ENCODE results near the gene USP10.

Gene USP10

GRCh38 chr16:84810518-84811273 is 110.9 kb downstream of the USP10 start:
- DNase-seq: no peak

- no peak for DNase-seq
Measured at GRCh38 chr16:84811529-84811928, 111.7 kb downstream of the USP10 start.

GRCh38 chr16:84813141-84813934 is 113.5 kb downstream of the USP10 start:
- no peak for DNase-seq

GRCh38 chr16:84815462-84815861 is 115.7 kb downstream of the USP10 start:
- no peak for DNase-seq

- DNase-seq: no peak
Measured at GRCh38 chr16:84816023-84816422, 116.2 kb downstream of the USP10 start.

- DNase-seq: no peak
Measured at GRCh38 chr16:84816485-84816884, 116.7 kb downstream of the USP10 start.

GRCh38 chr16:84817206-84817605 is 117.4 kb downstream of the USP10 start:
- no peak for DNase-seq

GRCh38 chr16:84817613-84818012 is 117.8 kb downstream of the USP10 start:
- no peak for DNase-seq

GRCh38 chr16:84818133-84818532 is 118.3 kb downstream of the USP10 start:
- DNase-seq: no peak

GRCh38 chr16:84818989-84819643 is 119.3 kb downstream of the USP10 start:
- no peak for DNase-seq

- peak; percentile 79 to 84 for DNase-seq
Measured at GRCh38 chr16:84819644-84820304, 120.0 kb downstream of the USP10 start, which contains the start of gene CRISPLD2. TSS of gene CRISPLD2 (plus strand) at chr16:84819985. CDS start at chr16:84838496, 18,511 bp downstream.

GRCh38 chr16:84820305-84820684 is 120.5 kb downstream of the USP10 start:
- DNase-seq: no peak

- no peak for DNase-seq
Measured at GRCh38 chr16:84820771-84821170, 121.0 kb downstream of the USP10 start.

GRCh38 chr16:84821179-84821578 is 121.4 kb downstream of the USP10 start:
- DNase-seq: no peak

GRCh38 chr16:84821728-84822689 is 122.2 kb downstream of the USP10 start:
- no peak for DNase-seq

GRCh38 chr16:84822990-84823389 is 123.2 kb downstream of the USP10 start:
- DNase-seq: no peak

GRCh38 chr16:84823484-84823883 is 123.7 kb downstream of the USP10 start:
- no peak for DNase-seq

- no peak for DNase-seq
Measured at GRCh38 chr16:84823926-84824325, 124.1 kb downstream of the USP10 start.

- no peak for DNase-seq
Measured at GRCh38 chr16:84825896-84826557, 126.2 kb downstream of the USP10 start.

- no peak for DNase-seq
Measured at GRCh38 chr16:84826558-84826941, 126.8 kb downstream of the USP10 start.

GRCh38 chr16:84827131-84827574 is 127.4 kb downstream of the USP10 start:
- no peak for DNase-seq
